GM19238 (cell line): ENCODE data around the gene NEDD4L.
"Not testable (repeated sequence)": the region's sequence is repeated elsewhere in the genome, so short reads cannot be mapped to it uniquely, and the experiment has no call there.

Experiments
- DNase-seq: peaks from one replicate; pipeline ENCODE4 v3.0.0; 2011; ENCODE audit warnings: low spot score; ENCODE audit not compliant: insufficient read length

The NEDD4L gene

DNA sequence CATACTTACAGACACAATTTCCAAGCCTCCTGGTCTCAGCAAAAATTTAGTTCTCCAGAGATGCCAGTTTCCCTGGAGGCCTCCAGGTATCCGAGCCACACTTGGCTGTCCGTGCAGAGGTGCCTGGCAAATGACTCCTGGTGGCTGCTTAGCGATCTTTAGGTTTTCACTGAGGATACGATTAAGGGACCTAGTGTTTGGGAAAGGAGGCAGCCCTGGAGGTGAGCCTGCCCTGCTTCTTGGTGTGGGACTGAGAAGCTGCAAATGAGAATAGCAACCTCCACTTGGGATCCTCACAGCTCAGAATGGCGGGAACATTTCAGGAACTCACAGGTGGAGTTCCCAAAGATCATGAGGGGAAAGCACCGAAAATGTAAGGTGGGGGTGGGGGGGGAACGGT lies 367.3 kb downstream of the NEDD4L start:
- no peak for DNase-seq

DNA sequence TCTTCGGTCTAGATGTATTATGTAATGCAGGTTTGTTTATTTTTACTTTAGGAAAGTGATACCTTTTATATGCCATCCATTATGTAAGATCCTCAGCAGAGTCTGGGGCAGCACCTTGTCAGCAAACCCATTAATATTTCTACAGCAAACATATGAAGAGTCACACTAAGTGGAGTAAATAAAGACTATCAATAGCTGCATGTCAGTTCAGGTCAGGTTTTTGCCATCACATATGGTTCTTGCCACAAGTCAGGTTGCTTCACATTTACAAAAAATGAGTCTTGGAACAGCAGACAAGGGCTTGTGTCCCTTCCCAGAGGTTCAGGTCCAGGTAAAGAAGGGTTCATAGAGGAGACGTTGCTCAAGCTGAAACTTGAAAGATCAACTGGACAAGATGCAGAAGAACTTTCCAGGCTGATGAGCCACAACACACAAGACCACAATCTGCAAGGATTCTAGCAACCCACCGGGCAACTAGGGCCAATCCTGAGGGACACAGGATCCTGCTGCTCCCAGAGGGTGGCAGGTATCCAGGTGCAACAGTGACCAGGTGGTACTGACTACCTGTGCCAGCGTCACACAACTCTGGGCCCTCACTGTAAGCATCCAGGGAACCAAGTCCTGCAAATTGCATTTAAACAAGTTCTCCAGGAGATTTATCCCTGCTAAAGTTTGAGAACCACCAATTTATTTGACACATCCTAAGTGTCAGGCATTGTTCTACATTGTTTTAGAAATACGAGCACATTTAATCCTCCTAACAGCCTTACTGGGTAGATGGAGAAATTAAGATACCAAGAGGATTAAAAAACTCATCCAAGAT lies 369.0 kb downstream of the NEDD4L start:
- no peak for DNase-seq

DNA sequence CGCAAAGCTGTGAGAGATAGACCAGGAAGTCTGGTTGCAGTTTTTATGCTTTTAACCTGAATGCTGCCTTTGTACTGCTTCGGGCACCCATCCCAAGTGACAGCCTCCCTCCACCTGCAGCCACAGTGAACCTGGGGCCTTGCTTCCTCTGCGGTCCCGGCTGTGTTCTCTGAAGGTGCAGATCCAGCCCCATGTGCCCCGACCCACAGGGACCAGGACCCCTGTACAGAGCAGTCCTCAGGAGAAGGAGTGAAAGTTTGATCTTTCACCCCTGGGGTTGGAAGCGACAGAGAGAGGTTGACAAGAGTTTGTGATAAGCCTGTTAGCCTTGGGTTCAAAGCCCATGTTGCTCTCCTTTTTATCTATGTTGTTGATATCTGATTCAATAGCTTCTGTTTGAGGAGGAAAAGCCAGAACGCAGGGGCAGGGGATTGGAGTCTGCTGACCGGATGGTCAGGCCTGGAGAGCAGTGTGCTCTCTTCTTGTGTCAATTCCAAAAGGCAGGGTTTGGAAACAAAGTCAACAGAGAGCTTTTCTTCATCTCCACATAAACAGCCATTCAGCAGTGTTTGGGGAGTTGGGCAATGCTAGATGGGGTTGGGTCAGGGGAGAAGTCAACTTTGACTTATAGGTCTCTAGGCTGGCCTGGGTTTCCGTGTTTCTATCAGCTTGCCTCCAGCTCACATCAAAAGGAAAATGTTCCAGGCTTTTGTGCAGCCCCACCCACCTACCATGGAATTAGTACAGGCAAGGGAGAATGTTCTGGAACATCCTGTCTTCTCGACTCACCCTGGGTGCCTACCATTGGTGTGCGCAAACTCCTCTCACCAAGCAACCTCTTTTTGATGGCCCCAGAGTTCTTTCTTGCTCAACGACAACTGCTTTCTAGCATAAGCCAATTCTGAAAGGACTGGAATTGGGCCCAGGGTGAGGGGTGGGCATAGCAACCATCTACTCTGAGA lies 369.9 kb downstream of the NEDD4L start:
- no peak for DNase-seq

DNA sequence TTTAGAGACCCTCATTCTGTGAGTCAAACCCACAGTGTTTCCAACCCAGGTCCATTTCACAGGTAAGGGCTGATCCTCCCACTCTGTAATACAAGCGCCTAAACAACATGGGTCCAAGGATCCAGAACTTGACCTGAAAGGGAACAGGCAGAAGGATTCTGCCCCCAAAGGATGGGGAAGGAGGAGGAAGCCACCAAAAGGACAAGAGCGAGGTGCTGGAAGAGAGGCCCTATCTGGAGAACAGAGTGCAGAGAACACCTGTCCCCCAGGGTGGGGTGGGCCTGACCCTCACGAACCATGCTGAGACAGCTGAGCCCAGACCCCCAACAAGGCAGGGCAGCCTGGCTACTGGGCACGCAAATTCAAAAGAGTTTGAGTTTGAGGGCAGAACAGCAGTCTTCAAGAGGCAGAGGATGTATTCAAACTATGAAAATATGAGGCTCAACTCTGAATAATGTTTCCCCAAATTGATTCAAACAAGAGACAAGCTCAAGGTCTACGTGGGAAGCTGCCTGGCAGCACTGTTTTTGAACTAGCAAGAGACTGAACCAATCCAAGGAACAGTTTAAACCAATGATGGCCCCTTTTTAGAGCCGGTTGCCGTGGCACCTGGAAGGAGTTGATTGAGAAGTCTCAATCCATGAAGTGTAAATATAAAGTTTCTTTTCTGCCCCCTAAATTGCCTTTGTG lies 372.1 kb downstream of the NEDD4L start:
- DNase-seq: no peak

DNA sequence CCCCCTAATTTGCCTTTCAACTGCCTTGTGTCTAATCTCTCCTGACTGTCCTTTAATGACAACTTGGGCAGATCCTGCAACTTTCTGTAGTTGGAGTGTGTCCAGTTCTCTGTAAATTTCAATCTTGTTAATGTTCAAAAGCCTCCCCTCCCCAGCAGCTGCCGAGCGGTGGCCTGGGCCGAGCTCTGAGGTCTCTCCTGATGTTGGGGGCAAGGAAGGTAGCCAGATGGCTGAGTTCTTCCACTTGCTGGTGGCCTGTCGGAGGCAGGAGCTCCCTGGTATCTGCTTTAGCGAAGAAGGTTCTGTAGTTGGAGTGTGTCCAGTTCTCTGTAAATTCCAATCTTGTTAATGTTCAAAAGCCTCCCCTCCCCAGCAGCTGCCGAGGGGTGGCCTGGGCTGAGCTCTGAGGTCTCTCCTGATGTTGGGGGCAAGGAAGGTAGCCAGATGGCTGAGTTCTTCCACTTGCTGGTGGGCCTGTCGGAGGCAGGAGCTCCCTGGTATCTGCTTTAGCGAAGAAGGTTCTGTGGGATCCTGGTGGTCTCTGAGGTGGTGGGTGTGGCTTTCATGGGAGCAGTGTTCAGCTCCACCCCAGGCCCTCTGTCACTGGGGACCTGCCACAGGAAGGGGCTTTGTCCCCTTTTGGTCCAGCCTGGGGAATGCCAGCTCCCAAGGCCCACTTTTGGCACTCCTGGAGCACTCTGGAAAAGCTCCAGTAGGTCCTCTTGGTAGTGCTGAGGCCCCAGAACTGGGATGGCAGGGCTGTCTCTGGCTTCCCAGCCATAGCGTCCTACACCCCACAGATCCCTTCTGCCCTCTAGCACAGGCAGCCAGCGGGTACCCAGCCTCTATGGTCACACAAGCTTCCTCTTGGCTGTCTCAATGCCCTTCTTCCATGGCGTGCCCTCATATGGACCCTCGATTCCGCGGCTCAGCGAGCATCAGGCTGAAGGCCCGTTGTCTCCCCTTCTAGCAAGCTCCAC lies 373.0 kb downstream of the NEDD4L start:
- DNase-seq: no peak

DNA sequence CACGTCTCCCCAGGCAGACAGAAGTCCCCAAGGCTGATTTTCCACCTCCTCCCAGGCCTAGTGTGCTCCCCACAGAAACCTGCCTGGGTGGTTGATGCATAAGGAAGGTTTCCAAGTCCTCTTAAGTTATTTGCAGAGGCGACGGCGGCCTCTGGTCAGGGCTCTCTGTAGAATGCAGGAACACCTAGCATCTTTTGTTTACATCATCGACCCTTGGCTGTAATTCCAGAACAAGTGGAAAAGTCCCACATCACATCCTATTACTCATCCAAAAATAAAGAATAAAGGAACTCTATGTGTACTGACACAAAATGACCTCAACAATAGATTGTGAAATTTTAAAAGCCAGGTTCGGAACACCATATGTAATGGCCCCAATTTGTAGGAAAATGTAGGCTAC lies 373.7 kb downstream of the NEDD4L start:
- DNase-seq: no peak

DNA sequence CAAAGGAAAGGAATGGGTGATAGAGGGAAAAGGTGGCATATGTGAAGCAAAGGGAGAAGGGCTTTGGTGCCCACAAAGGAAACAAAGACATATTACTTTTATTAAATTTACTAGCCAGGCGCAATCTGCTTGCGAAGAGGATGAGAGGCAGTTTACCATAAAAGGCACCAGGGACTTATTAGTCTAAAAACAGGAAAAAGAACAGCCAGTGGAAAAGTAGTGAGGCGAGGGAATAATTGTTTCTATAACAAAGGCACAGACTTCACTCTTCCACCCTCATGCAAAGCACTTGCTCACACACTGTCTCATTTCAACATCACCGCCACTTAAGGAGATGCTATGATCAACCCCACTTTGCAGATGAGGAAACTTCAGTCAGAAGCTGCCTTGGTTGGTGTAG lies 374.3 kb downstream of the NEDD4L start:
- no peak for DNase-seq

DNA sequence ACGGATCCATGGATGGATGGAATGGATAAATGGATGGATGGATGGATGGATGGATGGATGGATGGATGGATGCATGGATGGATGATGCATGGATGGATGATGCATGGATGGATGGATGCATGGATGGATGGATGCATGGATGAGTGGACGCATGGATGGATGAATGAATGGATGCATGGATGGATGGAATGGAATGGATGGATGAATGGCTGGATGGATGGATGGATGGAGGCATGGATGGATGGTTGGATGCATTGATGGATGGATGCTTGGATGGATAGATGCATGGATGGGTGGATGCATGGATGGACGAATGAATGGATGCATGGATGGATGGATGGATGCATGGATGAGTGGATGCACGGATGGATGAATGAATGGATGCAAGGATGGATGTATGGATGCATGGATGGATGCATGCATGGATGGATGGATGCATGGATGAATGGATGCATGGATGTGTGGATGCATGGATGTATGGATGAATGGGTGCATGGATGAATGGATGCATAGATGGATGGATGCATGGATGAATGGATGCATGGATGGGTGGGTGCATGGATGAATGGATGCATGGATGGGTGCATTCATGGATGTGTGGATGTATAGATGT lies 375.7 kb downstream of the NEDD4L start:
- DNase-seq: no peak

DNA sequence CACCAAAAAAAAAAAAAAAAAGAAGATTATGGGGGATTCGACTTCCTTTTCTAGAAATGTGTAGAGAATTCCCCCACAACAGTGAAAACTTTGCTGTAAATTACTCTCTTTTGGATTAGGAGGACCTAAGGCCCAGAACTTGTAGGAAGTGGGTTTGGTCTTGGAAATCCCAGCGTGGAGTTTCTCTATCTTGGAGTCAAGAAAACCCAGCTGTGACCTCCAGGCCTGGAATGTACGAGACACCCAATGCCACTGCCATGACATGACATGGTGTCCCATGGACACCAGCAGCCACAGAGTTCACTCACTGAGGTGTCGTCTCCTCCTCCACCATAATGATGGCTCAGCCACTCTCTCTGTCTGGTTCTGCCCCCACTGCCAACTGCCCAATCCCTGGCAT lies 382.6 kb downstream of the NEDD4L start:
- DNase-seq: no peak

DNA sequence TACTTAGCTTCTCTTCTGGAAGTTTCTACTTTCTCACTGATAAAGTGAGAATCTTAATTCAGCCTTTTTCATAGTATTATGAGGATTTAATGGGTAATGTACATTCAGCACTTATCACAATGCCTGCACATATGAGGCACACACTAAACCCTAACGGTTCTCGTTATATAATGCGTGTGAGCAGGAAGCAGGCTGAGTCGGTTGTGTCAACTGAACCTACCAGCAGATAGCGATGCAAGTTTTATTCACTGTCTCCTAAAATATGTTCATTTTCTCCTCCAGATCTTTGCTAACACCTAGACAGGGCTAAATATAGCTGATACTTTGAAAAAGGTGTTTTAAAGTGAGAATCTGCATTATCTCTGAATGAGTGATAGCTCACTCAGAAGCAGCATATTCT lies 383.3 kb downstream of the NEDD4L start:
- DNase-seq: no peak

DNA sequence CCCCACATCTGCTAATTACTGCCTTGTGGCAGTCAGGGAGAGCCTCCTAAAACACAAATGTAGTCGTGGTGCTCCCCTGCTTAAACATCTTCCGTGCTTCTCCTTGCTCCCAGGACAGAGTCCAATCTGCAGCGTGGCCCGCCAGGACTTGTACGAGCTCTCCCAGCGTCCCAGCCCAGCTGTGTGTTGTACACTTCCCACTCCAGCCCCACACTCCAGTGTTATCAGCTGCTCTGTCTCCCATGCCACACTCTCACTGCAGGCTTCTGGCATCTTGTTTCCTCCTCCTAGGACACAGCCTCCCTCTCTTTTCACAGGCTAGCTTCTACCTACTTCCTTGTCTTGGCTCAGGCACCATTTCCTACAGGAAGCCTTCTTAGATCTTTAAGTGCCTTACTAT lies 385.4 kb downstream of the NEDD4L start:
- no peak for DNase-seq

DNA sequence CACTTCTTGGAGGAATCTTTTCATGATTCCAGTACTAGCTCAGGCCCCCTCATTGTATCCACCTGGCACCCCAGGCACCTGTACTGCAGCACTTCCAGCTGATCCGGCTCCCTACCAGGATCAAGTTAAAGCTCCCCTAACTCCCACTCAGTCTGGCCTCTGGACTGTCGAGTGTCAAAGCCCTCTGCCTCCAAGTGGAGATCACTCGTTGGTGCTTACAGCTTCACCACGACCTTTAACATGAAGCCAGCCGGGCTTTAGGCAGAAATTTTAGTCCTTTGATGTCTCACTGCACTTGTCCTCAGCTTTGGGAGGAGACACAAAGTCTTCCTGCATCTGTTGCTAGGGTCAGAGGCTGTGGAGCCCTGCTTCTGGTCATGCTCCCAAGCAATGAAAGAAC lies 387.2 kb downstream of the NEDD4L start:
- DNase-seq: no peak

DNA sequence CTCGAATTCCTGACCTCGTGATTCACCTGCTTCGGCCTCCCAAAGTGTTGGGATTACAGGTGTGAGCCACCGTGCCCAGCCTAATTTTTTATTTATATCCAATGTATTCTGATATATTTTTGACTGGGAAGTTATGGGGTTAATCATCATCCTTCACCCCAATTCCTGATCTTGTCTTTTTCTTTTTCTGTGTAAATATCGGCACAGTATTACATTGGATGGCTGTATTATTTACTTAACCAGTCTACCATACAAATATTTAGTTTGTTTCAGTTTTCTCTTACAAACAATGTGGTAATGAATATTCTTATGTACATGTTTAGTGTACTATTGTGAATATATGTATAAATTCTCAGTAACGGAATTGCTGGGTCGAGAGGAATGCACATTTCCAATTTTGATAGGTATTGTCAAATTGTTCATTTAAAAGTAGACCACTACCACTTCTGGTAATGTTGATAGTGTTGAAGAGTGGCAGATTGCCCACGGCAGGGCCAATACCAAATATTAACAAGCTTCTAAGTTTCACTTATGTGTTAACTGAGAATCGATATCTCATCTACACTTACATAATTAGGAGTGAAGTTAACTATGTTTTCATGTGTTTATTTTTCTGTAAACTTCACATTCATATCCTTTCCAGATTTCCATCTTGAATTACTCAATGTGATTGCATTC lies 388.2 kb downstream of the NEDD4L start:
- DNase-seq: no peak

DNA sequence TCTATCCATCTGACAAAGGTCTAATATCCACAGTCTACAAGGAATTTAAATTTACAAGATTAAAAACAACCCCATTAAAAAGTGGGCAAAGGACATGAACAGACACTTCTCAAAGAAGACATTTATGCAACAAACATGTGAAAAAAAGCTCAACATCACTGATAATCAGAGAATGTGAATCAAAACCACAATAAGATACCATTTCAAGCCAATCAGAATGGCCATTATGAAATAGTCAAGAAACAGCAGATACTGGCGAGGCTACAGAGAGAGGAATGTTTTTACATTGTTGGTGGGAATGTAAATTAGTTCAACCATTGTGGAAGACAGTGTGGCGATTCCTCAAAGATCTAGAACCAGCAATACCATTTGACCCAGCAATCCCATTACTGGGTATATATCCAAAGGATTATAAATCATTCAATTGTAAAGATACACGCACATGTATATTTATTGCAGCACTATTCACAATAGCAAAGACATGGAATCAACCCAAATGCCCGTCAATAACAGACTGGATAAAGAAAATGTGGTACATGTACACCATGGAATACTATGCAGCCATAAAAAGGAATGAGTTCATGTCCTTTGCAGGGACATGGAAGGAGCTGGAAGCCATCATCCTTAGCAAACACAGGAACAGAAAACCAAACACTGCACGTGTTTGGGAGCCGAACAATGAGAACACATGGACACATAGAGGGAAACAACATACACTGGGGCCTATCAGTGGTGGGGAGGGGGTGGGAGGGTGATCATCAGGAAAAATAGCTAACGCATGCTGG lies 391.4 kb downstream of the NEDD4L start:
- not testable (repeated sequence) for DNase-seq

DNA sequence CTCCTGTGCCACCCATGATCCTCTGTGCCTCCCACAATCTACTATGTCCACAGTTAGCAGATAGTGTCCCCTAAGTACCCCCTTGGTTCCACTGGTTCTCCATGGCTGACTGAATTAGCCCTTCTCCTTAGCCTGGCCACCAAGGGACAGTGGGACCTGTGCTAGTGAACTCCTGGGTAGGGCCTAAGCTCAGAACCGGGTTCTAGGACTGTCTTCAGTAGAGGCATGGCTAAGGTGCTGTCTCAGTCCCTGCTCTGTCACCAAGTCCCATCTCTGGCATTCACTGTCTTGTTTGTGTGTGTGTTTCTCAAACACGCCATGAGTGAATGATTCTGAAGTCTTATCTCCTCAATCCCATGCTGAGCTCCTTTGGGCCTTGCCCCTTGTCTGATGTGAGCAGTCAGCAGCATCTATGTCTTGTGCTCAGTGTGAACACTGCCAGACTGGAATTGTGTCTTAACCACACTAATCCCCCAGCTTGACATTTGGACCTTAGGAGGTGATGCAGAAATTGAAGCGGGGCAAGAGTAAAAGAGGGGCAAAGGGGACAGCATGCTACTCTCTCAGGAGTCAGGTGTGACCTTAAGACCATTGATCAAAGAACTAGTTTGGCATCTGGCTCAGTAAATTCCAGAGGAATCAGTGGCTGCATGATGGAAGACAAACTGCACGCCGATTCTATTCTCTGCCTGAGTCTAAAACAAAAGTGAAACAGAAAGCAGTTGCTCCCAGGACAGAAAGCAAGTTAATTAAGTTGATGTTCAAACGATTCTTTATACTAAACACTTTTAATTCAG lies 394.3 kb downstream of the NEDD4L start:
- DNase-seq: peak; percentile 33

DNA sequence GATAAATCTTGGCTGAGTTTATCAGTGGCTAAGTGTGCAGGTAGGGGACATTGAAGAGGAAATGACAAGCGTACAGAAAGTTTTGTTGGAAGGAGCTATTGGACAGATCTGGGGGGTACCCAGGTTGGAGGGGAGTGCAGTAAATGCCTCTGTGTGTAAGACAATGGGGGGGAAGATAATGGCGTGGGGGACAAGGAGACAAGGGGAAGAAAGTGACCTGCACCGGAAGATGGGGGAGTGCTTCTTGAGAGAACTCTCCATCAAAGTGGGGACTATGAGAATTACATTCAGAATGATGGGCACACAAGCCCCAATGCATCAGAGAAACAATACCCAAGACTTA lies 394.9 kb downstream of the NEDD4L start:
- DNase-seq: no peak

DNA sequence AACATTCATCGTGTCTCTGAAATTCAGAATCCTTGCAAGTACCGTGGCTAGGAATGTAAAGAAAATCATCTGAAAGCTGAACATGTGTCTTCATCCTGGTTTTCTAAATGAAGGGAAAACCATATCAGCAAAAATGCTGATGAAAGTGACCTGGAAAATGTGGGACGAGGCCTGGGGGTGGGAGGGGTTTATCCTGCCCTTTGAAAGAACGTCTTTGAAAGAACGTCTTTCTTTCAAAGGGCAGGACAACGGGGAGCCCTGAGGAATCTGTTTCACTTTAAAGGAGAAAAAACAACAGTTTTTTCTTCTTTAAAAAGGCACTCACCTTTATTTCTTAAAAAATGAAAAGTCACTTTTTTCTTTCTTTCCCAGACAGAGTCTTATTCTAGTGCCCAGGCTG lies 399.6 kb downstream of the NEDD4L start:
- DNase-seq: no peak

DNA sequence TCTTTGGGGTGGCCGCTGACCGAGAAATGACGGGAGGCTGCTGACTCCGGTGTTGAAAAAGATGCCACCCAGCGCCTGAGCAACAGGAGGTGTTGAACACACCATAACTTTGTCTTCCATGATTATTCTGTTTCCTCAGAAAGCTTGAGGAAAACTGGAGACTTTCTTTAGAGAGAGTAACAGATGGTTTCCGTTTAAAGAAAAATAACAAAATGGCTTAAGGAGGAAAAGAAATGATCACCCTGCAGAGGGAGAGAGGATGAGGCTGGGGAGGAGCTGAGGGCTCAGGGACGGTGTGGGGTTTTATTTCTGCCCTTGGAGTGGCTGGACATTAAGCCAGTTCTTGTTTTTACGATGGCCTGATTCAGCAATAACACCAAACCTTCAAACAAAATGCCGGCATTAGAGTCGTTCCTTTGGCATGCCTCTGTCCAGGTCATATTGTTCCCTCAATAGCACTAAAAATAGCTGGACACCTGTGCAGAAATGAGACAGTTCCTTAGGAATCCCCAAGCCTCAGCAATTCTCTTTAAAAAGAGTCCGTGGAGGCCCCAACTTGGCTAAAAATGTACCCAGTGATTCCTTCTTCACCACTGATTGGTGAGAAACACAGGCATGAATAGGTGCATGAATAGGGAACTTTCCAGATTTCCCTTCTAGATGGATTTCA lies 402.5 kb downstream of the NEDD4L start:
- no peak for DNase-seq
